Neuronal stem cell (in vitro differentiated cells): Measurements from ENCODE around the gene NR5A1. TPM values are rescaled to one million over a fixed set of nuclear protein-coding genes. Genes with fewer than 3 reads are reported as not detected.

Experiments
- DNase-seq: peaks from one replicate; pipeline ENCODE4 v3.0.0-alpha.2; 2013; ENCODE audit warnings: low spot score
- H2AFZ ChIP-seq: one replicate; pipeline ENCODE4 v1.6.1; 2013; ENCODE audit warnings: mild to moderate bottlenecking, low read length, inconsistent platforms
- H2AK5ac ChIP-seq: 2 replicates; pipeline ENCODE4 v1.6.1; 2013; ENCODE audit warnings: low read depth, mild to moderate bottlenecking, inconsistent platforms, low read length, moderate library complexity, mixed read lengths
- H2BK120ac ChIP-seq: 2 replicates; pipeline ENCODE4 v1.6.1; 2013; ENCODE audit warnings: low read depth, mild to moderate bottlenecking, inconsistent platforms, low read length, moderate library complexity, mixed read lengths
- H2BK12ac ChIP-seq: one replicate; pipeline ENCODE4 v1.6.1; 2013; ENCODE audit warnings: low read length, inconsistent platforms
- H2BK15ac ChIP-seq: 2 replicates; pipeline ENCODE4 v1.6.1; 2013; ENCODE audit warnings: mild to moderate bottlenecking, low read length, inconsistent platforms, mixed read lengths
- H2BK5ac ChIP-seq: one replicate; pipeline ENCODE4 v1.6.1; 2013; ENCODE audit warnings: inconsistent platforms, mild to moderate bottlenecking, low read length, moderate library complexity
- H3K14ac ChIP-seq: one replicate; pipeline ENCODE4 v1.6.1; 2013; ENCODE audit warnings: low read length, inconsistent platforms
- H3K18ac ChIP-seq: 2 replicates; pipeline ENCODE4 v1.6.1; 2013; ENCODE audit warnings: low read length, inconsistent platforms
- H3K23ac ChIP-seq: 2 replicates; pipeline ENCODE4 v1.6.1; 2013; ENCODE audit warnings: low read depth, mild to moderate bottlenecking, mixed read lengths, low read length, inconsistent platforms; ENCODE audit not compliant: poor library complexity
- H3K27ac ChIP-seq: replicated peaks from 3 replicates; pipeline ENCODE4 v1.5.1; 2013; ENCODE audit warnings: low read length, inconsistent platforms
- H3K27me3 ChIP-seq, 3 experiments: 2 replicates each; pipeline ENCODE4 v1.6.1; 2013; ENCODE audit warnings: low read length in 3 of 3, mild to moderate bottlenecking in 2 of 3, inconsistent platforms in 1 of 3, low read depth in 1 of 3, mixed read lengths in 1 of 3, moderate library complexity in 1 of 3; ENCODE audit not compliant: control insufficient read depth in 3 of 3, insufficient read depth in 3 of 3
- H3K36me3 ChIP-seq, 2 donors: replicated peaks in 1 of 2; 2 replicates each; pipeline ENCODE4 v1.6.1; 2013; ENCODE audit warnings: low read length in 2 of 2; ENCODE audit not compliant: control insufficient read depth in 2 of 2, insufficient read depth in 2 of 2
- H3K4ac ChIP-seq: 2 replicates; pipeline ENCODE4 v1.6.1; 2013; ENCODE audit warnings: inconsistent platforms, mild to moderate bottlenecking, low read length, moderate library complexity
- H3K4me1 ChIP-seq, 2 donors: 1 replicate in 1 of 2; 2 replicates in 1 of 2; pipeline ENCODE4 v1.6.1; 2013; ENCODE audit warnings: low read length in 2 of 2, low read depth in 1 of 2; ENCODE audit not compliant: control insufficient read depth in 2 of 2, insufficient read depth in 1 of 2
- H3K4me2 ChIP-seq: one replicate; pipeline ENCODE4 v1.6.1; 2013; ENCODE audit warnings: mild to moderate bottlenecking, low read length, inconsistent platforms; ENCODE audit not compliant: insufficient read depth, poor library complexity, severe bottlenecking
- H3K4me3 ChIP-seq, 2 donors: 2 replicates each; pipeline ENCODE4 v1.5.1; 2013; ENCODE audit warnings: low read length in 2 of 2, mild to moderate bottlenecking in 2 of 2, inconsistent platforms in 1 of 2, moderate library complexity in 1 of 2
- H3K79me1 ChIP-seq: one replicate; pipeline ENCODE4 v1.6.1; 2013; ENCODE audit warnings: low read depth, mild to moderate bottlenecking, inconsistent platforms, low read length, moderate library complexity
- H3K9ac ChIP-seq: one replicate; pipeline ENCODE4 v1.6.1; 2013; ENCODE audit warnings: mild to moderate bottlenecking, low read depth, low read length, inconsistent platforms; ENCODE audit not compliant: poor library complexity
- H3K9me3 ChIP-seq, 2 donors: replicated peaks in 1 of 2; 2 replicates each; pipeline versions ENCODE3 to v1.6.1; 2013; ENCODE audit warnings: low read length in 2 of 2, mild to moderate bottlenecking in 2 of 2, inconsistent platforms in 1 of 2, low read depth in 1 of 2, mixed read lengths in 1 of 2, moderate library complexity in 1 of 2; ENCODE audit not compliant: control insufficient read depth in 2 of 2, insufficient read depth in 1 of 2
- H4K8ac ChIP-seq: one replicate; pipeline ENCODE4 v1.6.1; 2013; ENCODE audit warnings: low read depth, mild to moderate bottlenecking, inconsistent platforms, low read length, moderate library complexity
- H4K91ac ChIP-seq: one replicate; pipeline ENCODE4 v1.6.1; 2013; ENCODE audit warnings: low read length, low read depth, mild to moderate bottlenecking, inconsistent platforms; ENCODE audit not compliant: poor library complexity
- WGBS, 2 donors: extraction: QIAGEN DNeasy Blood & Tissue Kit; methylation state at CpG; one replicate each; pipeline ENCODE4 v1.1.7; 2013; ENCODE audit warnings: missing lambda C conversion rate in 2 of 2, mixed read lengths in 1 of 2; ENCODE audit not compliant: insufficient read length in 2 of 2, insufficient replicate concordance in 1 of 2; ENCODE audit errors: extremely low coverage in 2 of 2; 5-methylcytosine and 5-hydroxymethylcytosine counted together
- polyA plus RNA-seq, 2 experiments: library from polyadenylated mRNA; stranded (reverse); fragments of 200-250 nt; gene quantifications; one replicate each; pipeline ENCODE4 v1.2.3, GENCODE V29; 2013

NR5A1 gene
- polyA plus RNA-seq (2013, experiment 1 of 2) = 0.33 TPM
- 0.30 TPM for polyA plus RNA-seq (2013, experiment 2 of 2)

- Histone ChIP-seq H2BK5ac (peak within 1 kb of the TSS; percentile 4), H3K27ac (no peak within 1 kb of the TSS), H3K9ac (no peak within 1 kb of the TSS), H3K18ac (peak within 1 kb of the TSS; percentile 92), H4K91ac (no peak within 1 kb of the TSS), H3K4me2 (no peak within 1 kb of the TSS), H3K4me1 (peaks cover 4 to 8% of the 10 kb centered on the region in 2 donors), H3K27me3 (peaks cover 25 to 56% (median 40%) of the 10 kb centered on the region in 3 experiments), H3K36me3 (no peaks in the 10 kb centered on the region), H2AK5ac (peak within 1 kb of the TSS; percentile 99), H2BK15ac (peak within 1 kb of the TSS; percentile 77), H3K79me1 (no peaks in the 10 kb centered on the region), H3K9me3 (peaks cover 0 to 4% of the 10 kb centered on the region in 2 donors), H3K4ac (no peak within 1 kb of the TSS), H4K8ac (no peak within 1 kb of the TSS), H3K14ac (peak within 1 kb of the TSS; percentile 58), H2BK120ac (peak within 1 kb of the TSS; percentile 41), H3K23ac (peak within 1 kb of the TSS; percentile 65), H3K4me3 (no peak within 1 kb of the TSS), H2BK12ac (no peak within 1 kb of the TSS), H2AFZ (peak within 1 kb of the TSS; percentile 22)
- WGBS, 2 donors = no CpG with 5 or more reads among the region's 34 CpGs
- DNase-seq = no peak
Measured at GRCh38 chr9:124506931-124507879, at the start of gene NR5A1. Gene NR5A1, minus strand, starts transcription at chr9:124507399. Its CDS starts 4,004 bp downstream, at chr9:124503395.

GRCh38 chr9:124555043-124555442 is 47.8 kb upstream of the NR5A1 start:
- H3K79me1 ChIP-seq = no peaks in the 10 kb centered on the region
- no peak overlapping the region for H3K23ac ChIP-seq
- H4K8ac ChIP-seq = no peak overlapping the region
- H2AK5ac ChIP-seq = no peak overlapping the region
- H3K27me3 ChIP-seq = no peaks in the 10 kb centered on the region
- H3K4me2 ChIP-seq = no peak overlapping the region
- H4K91ac ChIP-seq = no peak overlapping the region
- no peak overlapping the region for H2BK120ac ChIP-seq
- no peak overlapping the region for H3K18ac ChIP-seq
- no peaks in the 10 kb centered on the region for H3K9me3 ChIP-seq
- no peak overlapping the region for H3K4me3 ChIP-seq
- peaks cover 1 to 16% of the 10 kb centered on the region in 2 donors for H3K36me3 ChIP-seq
- DNase-seq = no peak
- no peak overlapping the region for H2AFZ ChIP-seq
- no peak overlapping the region for H3K27ac ChIP-seq
- no peak overlapping the region for H2BK5ac ChIP-seq
- WGBS, 2 donors = no CpG with 5 or more reads among the region's 3 CpGs
- no peak overlapping the region for H3K4ac ChIP-seq
- H2BK15ac ChIP-seq = no peak overlapping the region
- H3K4me1 ChIP-seq = peaks cover 3 to 5% of the 10 kb centered on the region in 2 donors
- no peak overlapping the region for H3K9ac ChIP-seq
- no peak overlapping the region for H2BK12ac ChIP-seq
- no peak overlapping the region for H3K14ac ChIP-seq

GRCh38 chr9:124553738-124554137 is 46.5 kb upstream of the NR5A1 start:
- Histone ChIP-seq H2AK5ac (no peak overlapping the region), H2BK5ac (no peak overlapping the region), H3K18ac (no peak overlapping the region), H2AFZ (no peak overlapping the region), H3K9me3 (no peaks in the 10 kb centered on the region), H3K27me3 (no peaks in the 10 kb centered on the region), H3K9ac (no peak overlapping the region), H3K4me1 (peaks cover 3 to 5% of the 10 kb centered on the region in 2 donors), H3K36me3 (peaks cover 1 to 22% of the 10 kb centered on the region in 2 donors), H3K79me1 (no peaks in the 10 kb centered on the region), H3K23ac (no peak overlapping the region), H3K4me3 (no peak overlapping the region), H4K91ac (no peak overlapping the region), H2BK15ac (no peak overlapping the region), H2BK12ac (no peak overlapping the region), H3K27ac (no peak overlapping the region), H2BK120ac (no peak overlapping the region), H3K4me2 (no peak overlapping the region), H3K4ac (no peak overlapping the region), H3K14ac (no peak overlapping the region), H4K8ac (no peak overlapping the region)
- no peak for DNase-seq
- WGBS, 2 donors = no CpG with 5 or more reads among the region's 3 CpGs

GRCh38 chr9:124552273-124552605 is 45.0 kb upstream of the NR5A1 start:
- Histone ChIP-seq H3K14ac (no peak overlapping the region), H3K36me3 (peaks cover 1 to 23% of the 10 kb centered on the region in 2 donors), H3K79me1 (no peaks in the 10 kb centered on the region), H3K9ac (no peak overlapping the region), H3K18ac (no peak overlapping the region), H2BK12ac (no peak overlapping the region), H2BK15ac (no peak overlapping the region), H4K91ac (no peak overlapping the region), H2BK120ac (no peak overlapping the region), H3K4ac (no peak overlapping the region), H3K27ac (no peak overlapping the region), H4K8ac (no peak overlapping the region), H3K4me3 (no peak overlapping the region), H2AK5ac (no peak overlapping the region), H3K4me2 (no peak overlapping the region), H3K9me3 (no peaks in the 10 kb centered on the region), H3K23ac (no peak overlapping the region), H3K27me3 (no peaks in the 10 kb centered on the region), H2BK5ac (no peak overlapping the region), H3K4me1 (peaks cover 3 to 5% of the 10 kb centered on the region in 2 donors), H2AFZ (peak overlapping the region; percentile 10)
- no CpG with 5 or more reads among the region's 2 CpGs for WGBS, 2 donors
- no peak for DNase-seq
